HG03520 (cell line): ENCODE results near the gene BACE1-AS.
A peak's percentile ranks its signal among the peaks of the same experiment; 100 is the strongest.
"Not testable (repeated sequence)": the region's sequence is repeated elsewhere in the genome, so short reads cannot be mapped to it uniquely, and the experiment has no call there.

Experiments used
- ATAC-seq: cut with Tn5 transposase; IDR thresholded peaks from one replicate; pipeline ENCODE4 v1.9.1; 2021; ENCODE audit warnings: mild to moderate bottlenecking, moderate library complexity; ENCODE audit not compliant: unreplicated experiment

Gene BACE1-AS

DNA sequence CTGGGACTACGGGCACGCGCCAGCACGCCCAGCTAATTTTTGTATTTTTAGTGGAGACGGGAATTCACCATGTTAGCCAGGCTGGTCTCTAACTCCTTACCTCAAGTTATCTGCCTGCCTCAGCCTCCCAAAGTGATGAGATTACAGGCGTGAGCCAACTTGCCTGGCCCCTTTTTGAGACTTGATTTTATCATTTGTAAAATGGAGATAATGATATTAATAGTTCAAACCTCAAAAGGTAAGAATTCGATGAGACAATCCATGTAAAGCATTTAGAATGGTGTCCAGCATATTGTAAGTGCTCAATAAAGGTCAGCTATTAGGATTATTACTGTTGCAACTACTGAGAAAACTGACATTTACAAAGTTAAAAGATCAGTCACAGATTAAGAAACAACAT lies 27.6 kb downstream of the BACE1-AS start:
- no peak for ATAC-seq

DNA sequence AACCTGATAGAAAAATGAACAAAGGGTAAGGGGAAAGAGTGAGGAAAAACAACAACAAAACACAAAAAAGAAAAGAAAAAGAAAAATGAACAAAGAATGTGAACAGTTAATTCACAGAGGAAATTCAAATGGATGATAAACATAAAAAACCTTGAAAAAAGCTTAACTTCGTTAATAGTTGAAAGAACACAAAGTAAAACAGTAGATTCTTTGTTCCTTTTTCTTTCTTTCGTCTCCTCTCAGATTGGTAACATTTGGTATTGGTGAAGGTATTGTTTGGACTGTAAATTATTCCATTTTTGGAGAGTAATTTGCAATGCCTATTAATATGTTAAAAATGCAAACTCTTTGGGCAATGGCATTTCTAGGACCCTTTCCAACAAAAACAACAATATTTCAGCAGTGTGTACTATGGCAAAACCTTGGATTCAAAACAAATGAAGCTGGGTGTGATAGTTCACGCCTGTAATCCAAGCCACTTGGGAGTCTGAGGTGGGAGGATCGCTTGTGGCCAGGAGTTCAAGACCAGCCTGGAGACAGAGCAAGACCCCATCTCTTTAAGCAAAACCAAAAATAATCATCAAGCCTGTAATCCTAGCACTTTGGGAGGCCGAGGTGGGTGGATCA lies 28.2 kb downstream of the BACE1-AS start:
- ATAC-seq, result no peak

DNA sequence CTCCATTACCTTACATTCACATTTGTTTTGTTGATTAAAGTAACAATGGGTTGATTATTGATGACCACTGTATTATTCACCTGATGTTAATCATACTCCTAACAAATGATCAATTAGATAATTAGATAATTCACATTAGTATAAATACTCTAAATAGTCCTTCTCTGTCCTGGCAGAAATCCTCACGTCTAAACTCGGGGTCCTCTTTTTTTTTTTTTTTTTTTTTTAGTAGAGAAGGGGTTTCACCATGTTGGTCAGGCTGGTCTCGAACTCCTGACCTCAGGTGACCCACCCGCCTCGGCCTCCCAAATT lies 36.1 kb downstream of the BACE1-AS start:
- not testable (repeated sequence) for ATAC-seq

DNA sequence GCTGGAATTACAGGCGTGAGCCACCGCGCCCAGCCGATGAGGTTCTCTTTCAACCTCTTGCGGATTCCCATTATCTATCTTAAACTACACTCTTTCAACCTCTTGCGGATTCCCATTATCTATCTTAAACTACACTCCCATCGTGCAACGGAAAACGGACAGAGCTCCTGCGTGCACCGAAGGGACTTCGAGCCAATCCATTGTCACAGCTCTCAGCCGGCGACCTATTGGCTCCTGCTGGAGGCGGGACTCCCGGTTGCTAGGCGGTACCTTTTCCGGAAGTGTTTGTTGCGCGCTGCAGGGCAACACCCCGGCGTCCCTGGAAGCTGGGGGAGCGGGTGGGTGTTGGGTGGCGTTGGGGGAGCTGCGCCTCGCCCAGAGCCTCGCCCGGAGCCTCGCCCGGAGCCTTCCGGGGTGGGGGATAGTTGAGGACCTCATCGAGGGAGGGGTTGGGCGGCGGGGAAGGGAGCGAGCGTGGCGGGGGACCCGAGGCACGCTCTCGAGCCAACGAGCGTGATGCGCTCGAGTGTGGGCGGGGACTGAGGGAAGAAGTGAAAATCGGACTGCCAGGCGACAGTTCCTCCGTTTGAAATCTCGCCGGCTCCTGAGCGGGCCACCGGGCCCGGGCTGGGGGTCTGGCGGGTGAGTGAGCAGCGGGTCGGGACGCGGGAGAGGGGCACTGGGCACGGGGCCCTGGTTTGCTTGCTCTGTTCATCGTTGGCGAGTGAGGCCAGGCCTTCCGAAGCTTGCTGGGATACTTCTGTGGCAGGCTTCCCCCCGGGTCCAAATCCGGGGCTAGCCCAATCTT lies 36.6 kb downstream of the BACE1-AS start, which contains the start of gene CEP164:
CEP164 (plus strand) TSS at position 288 of the 808 bp plus-strand sequence. CDS start 10,733 bp downstream, outside the sequence.
- ATAC-seq, result peak; percentile 89

DNA sequence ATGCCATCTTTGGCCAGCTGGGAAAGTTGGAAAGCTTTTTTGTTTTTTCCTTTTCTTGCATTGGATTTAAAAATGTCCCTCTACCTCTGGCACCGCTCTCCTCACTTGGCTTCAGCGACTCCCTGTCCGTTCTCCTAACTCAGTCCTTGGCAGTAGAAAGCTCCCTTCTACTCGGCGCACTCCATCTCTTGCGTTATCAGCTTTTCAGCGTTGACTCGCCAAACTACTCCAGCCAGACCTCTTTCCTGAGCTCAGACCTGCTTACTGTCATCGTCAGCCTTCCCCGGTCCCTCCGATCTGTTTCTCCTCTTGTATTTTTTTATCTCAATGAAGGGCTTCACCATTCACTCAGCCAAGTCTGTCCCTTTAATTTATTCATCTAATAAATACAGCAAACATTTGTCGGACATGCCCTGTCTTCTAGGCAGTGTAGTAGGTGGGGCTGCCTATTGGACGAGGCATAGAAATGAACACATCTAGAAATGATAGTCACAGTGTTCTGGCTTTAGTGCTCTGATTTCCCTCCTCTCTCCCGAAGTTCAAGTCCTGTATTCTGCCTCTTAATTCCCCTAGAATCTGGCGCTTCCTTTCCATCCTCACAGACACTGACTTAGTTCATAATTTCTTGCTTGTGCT lies 37.3 kb downstream of the BACE1-AS start:
- no peak for ATAC-seq

DNA sequence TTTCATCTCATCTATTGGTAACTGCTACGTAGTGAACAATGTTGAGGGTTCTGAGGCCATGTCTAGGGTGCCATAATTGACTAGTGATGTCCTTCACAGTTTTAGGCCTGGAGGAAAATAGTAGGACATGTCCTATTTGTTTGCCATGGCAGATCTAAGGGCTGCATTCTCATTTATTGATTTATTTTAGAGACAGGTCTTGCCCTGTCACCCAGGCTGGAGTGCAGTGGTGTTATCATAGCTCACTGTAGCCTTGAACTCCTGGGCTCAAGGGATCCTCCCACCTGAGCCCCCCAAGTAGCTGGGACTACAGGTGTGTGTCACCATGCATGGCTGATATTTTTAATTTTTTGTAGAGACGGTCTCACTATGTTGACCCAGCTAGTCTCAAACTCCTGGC lies 41.7 kb downstream of the BACE1-AS start:
- ATAC-seq, result no peak

DNA sequence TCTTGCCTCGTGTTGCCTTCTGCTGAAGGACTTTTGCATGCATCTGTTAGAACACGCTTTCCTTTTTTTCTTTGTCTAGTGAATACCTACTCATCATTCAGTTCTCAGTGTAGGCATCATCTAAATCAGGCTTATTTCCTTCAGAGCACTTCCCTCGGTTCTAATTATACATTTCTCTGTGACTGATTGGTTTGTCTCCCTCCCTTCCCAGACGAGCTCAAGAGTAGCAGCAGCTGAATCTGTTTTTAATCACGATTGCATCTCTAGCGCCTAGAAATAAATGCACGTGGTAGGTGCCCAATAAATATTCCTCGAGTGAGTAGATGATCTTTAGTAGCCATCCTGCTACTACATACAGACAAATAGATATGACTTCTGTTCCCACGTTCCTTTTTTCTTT lies 42.8 kb downstream of the BACE1-AS start:
- ATAC-seq, result no peak

DNA sequence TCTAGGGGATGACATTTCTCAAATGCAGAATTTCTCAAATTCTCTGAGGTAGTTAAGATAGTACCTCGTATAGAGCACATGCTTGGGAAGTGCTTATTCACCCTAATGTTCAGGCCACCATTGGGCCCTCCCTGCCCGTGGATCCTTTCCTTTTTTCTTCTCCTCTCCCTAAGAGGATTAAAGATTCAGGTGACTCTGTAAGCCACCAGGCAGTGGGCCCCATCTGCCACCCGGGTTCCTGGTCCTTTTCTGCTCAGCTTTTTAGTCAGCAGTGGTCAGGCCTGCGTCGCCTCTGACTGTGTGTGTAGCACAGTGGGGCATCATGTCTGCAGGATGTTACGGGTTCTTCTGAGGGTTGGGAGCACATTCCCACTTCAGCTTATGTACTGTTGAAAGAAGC lies 43.8 kb downstream of the BACE1-AS start:
- ATAC-seq, result no peak

DNA sequence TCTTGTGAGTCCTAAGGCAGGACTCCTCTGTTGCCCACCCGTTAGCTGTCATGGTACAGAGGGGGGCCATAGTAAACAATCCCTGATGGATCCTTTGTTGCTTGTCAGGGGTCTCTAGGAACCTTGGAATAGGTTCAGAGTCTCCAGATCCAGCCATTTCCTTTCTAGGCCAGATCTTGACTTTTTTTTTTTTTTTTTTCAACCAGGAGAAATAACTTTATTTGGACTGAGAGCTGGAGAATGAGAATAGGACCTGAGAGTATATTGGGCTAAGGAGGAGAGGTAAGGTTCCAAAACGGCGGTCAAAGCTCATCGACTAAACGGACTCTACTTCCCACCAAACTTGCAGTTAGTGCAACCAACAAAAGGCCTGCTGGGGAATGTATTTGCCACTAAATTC lies 44.3 kb downstream of the BACE1-AS start:
- ATAC-seq, result no peak

DNA sequence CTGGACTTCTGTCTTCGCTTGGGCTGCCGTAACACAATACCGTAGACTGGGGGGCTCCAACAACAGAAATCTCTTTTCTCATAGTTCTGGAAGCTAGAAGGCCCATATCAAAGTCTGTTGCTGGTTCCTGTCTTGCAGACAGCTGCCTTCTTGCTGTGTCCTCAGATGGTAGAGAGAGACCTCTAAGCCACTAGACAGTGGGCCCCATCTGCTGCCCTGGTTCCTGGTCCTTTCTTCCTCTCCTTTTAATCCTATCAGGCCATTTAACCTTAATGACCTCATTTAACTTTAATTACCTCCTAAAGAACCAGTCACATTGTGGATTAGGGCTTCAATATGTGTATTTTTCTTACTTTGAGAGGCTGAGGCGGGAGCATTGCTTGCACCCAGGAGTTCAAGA lies 45.9 kb downstream of the BACE1-AS start:
- no peak for ATAC-seq
